Gastrocnemius medialis (tissue), 4 donors: ENCODE measurements around the gene RAB21. TPM values are rescaled to one million over a fixed set of nuclear protein-coding genes. Genes with fewer than 3 reads are reported as not detected.
"Not testable (repeated sequence)": the region's sequence is repeated elsewhere in the genome, so short reads cannot be mapped to it uniquely, and the experiment has no call there.

ENCODE experiments used
- ATAC-seq, 2 donors: fragments of 150-250 bp; one replicate each; pipeline ENCODE4 v1.9.1; 2016
- DNase-seq, 2 donors: peaks; one replicate each; pipeline ENCODE4 v3.0.0-alpha.2; 2019
- H3K27ac ChIP-seq, 4 donors: fragments of 200-600 bp; sonication (generic); 1 replicate in 1 of 4; 2 replicates in 3 of 4; pipeline ENCODE4 v1.5.1; 2016 to 2018; ENCODE audit warnings: mild to moderate bottlenecking in 2 of 4, moderate library complexity in 1 of 4
- H3K27me3 ChIP-seq, 3 donors: fragments of 200-600 bp; sonication (generic) in 2 of 3; 1 replicate in 1 of 3; 2 replicates in 2 of 3; pipeline versions ENCODE4 v1.5.1 to v1.6.0; 2016 to 2019; ENCODE audit warnings: mild to moderate bottlenecking in 1 of 3, moderate library complexity in 1 of 3
- H3K36me3 ChIP-seq, 2 donors: fragments of 200-600 bp; sonication (generic) in 1 of 2; one replicate each; pipeline ENCODE4 v1.5.1; 2017 to 2018
- H3K4me1 ChIP-seq, 2 donors: fragments of 200-600 bp; sonication (generic) in 1 of 2; one replicate each; pipeline ENCODE4 v1.5.1; 2016 to 2017; ENCODE audit warnings: mild to moderate bottlenecking in 2 of 2
- H3K4me3 ChIP-seq, 4 donors: fragments of 200-600 bp; sonication (generic) in 3 of 4; 1 replicate in 1 of 4; 2 replicates in 3 of 4; pipeline ENCODE4 v1.5.1; 2016 to 2019; ENCODE audit warnings: mild to moderate bottlenecking in 2 of 4
- H3K9me3 ChIP-seq, 3 donors: fragments of 200-600 bp; sonication (generic) in 2 of 3; 1 replicate in 1 of 3; 2 replicates in 2 of 3; pipeline ENCODE4 v1.5.1; 2016 to 2019
- CTCF ChIP-seq, 5 experiments: fragments of 450-650 bp in 3 of 5; fragments of 200-600 bp in 2 of 5; sonication (generic) in 2 of 5; IDR thresholded peaks in 4 of 5; conservative IDR thresholded peaks in 1 of 5; 1 replicate in 4 of 5; 2 replicates in 1 of 5; pipeline ENCODE4 v1.5.1; 2016 to 2019; ENCODE audit warnings: antibody characterized with exemption in 5 of 5, mild to moderate bottlenecking in 3 of 5, moderate library complexity in 3 of 5
- POLR2A ChIP-seq, 2 donors: fragments of 450-650 bp; IDR thresholded peaks; one replicate each; pipeline ENCODE4 v1.6.1; 2017; ENCODE audit warnings: antibody characterized with exemption in 2 of 2, mild to moderate bottlenecking in 2 of 2, moderate library complexity in 2 of 2
- in situ Hi-C, 4 donors: fragments of 200-750 bp; cut with MboI; loops; one replicate each; pipeline versions ENCODE4 v1.15.0 to v1.8.0; 2017; ENCODE audit warnings: low sequenced_read_pairs in 4 of 4
- intact Hi-C: fragments of 100-400 bp; cut with DNase I; formaldehyde crosslinking; loops from one replicate; pipeline ENCODE4 v1.15.1; 2023; ENCODE audit warnings: low total_unique reads
- total RNA-seq, 4 donors: library from RNA; depleted of rRNA; stranded (reverse); fragments of >200 nt; gene quantifications; one replicate each; pipeline versions ENCODE4 v1.1.0 to v1.2.3, GENCODE V29; 2016

Gene RAB21
- total RNA-seq, 4 donors from 2014 or later: 17.4 to 75.9 (median 45.7) TPM

DNA sequence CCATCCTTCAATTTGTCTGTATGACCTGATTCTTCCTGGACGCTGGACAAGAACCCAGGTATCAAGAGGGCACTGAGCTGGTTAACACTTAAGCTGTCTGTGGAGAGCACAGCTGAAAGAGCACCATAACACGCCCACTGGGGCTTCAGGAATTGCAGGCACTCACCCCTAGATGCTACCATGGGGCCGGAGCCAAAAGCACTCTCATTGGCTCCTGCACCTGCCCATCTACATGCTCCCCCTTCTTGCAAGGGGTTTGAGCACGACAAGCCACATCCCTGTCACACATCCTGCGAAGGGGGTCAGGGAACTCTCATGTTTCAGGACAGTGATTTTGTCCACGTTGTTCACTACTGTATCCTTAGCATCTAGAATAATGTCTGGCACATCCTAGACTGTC is 49.8 kb downstream of the RAB21 start:
- H3K9me3 ChIP-seq: no peaks in the 10 kb centered on the region
- in situ Hi-C loops: no loop called here
- H3K4me1 ChIP-seq: no peaks in the 10 kb centered on the region
- peaks cover 0 to 5% (median 2%) of the 10 kb centered on the region in 3 donors for H3K27me3 ChIP-seq
- no peak overlapping the region for H3K4me3 ChIP-seq
- no peak for DNase-seq
- no peak for TF ChIP-seq POLR2A (IDR thresholded peaks at IDR 0.05)
- TF ChIP-seq CTCF (IDR thresholded peaks at IDR 0.05 in 4 of 5, conservative IDR thresholded peaks at IDR 0.05 in 1 of 5): no peak
- intact Hi-C loops: no loop called here
- H3K27ac ChIP-seq: no peak overlapping the region
- peak in 1 of 2 donors; percentile 10 for ATAC-seq
- H3K36me3 ChIP-seq: no peaks in the 10 kb centered on the region

DNA sequence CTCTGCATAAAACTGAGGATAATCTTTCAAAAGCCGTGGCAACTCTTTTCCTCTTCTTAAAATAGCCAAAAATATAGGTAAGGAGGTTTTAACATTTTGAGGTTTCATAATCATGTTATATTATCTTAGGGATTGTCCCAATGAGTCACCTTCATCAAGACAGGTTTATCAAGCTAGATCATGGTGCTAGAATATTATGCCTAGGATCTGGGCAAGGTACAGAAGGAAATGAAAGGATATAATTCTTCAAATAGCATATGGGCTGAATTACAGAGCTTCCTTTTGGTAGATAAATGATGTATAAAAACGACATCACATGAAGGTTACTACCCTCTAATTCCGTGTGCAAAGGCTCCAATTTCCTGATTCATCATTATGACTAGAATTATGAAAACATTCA is 56.3 kb downstream of the RAB21 start:
- intact Hi-C loops (no loop called here), in situ Hi-C loops (no loop called here)
- TF ChIP-seq POLR2A (IDR thresholded peaks at IDR 0.05): no peak
- no peak for TF ChIP-seq CTCF (IDR thresholded peaks at IDR 0.05 in 4 of 5, conservative IDR thresholded peaks at IDR 0.05 in 1 of 5)
- Histone ChIP-seq H3K9me3 (no peaks in the 10 kb centered on the region), H3K27me3 (peaks cover 0 to 2% (median 0%) of the 10 kb centered on the region in 3 donors), H3K4me1 (no peaks in the 10 kb centered on the region), H3K4me3 (no peak overlapping the region), H3K27ac (no peak overlapping the region), H3K36me3 (no peaks in the 10 kb centered on the region)
- no peak for ATAC-seq
- no peak for DNase-seq

DNA sequence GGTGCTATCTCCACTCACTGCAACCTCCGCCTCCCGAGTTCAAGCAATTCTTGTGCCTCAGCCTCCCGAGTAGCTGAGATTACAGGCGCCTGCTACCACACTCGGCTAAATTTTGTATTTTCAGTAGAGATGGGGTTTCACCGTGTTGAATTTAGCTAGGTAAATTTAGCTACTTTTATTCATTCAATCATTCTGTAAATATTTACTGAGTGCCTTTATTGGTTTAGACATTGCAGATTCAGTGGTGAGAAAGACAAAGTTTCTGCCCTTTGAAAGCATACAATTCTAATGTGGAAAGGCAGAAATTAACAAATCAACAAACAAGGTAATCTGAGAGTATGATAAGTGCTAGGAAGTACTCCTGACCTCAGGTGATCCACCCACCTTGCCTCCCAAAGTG is 60.6 kb downstream of the RAB21 start:
- H3K27me3 ChIP-seq, H3K27ac ChIP-seq, DNase-seq, H3K9me3 ChIP-seq, ATAC-seq, H3K4me3 ChIP-seq, H3K4me1 ChIP-seq, H3K36me3 ChIP-seq, intact Hi-C loops, in situ Hi-C loops: not testable (repeated sequence)

- intact Hi-C loops, H3K4me3 ChIP-seq, in situ Hi-C loops, ATAC-seq, H3K4me1 ChIP-seq, H3K27ac ChIP-seq, H3K36me3 ChIP-seq, DNase-seq, H3K9me3 ChIP-seq, H3K27me3 ChIP-seq: not testable (repeated sequence)
Observed at GRCh38 chr12:71822088-71822487, 67.4 kb downstream of the RAB21 start.

DNA sequence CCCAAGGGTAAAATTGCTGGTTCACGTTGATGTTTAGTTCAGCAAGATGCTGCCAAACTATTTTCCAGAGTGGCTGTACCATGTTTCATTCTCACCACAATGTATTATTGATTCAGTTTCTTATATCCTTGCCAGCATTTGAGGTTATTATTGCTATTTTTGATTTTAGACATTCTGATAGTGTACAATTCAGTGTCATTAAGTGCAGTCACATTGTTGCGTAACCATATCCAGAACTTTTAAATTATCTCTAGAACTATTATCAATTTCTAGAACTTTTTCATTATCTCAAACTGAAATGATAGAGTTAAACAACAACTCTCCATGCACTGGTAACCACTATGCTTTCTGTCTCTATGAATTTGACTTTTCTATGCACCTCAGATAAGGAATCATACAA is 74.2 kb downstream of the RAB21 start:
- Histone ChIP-seq H3K4me3 (no peak overlapping the region), H3K4me1 (no peaks in the 10 kb centered on the region), H3K9me3 (no peaks in the 10 kb centered on the region), H3K36me3 (no peaks in the 10 kb centered on the region), H3K27ac (no peak overlapping the region), H3K27me3 (no peaks in the 10 kb centered on the region)
- intact Hi-C loops (no loop called here), in situ Hi-C loops (no loop called here)
- no peak for DNase-seq
- ATAC-seq: no peak
- TF ChIP-seq CTCF (IDR thresholded peaks at IDR 0.05 in 4 of 5, conservative IDR thresholded peaks at IDR 0.05 in 1 of 5) (no peak), POLR2A (IDR thresholded peaks at IDR 0.05) (no peak)

DNA sequence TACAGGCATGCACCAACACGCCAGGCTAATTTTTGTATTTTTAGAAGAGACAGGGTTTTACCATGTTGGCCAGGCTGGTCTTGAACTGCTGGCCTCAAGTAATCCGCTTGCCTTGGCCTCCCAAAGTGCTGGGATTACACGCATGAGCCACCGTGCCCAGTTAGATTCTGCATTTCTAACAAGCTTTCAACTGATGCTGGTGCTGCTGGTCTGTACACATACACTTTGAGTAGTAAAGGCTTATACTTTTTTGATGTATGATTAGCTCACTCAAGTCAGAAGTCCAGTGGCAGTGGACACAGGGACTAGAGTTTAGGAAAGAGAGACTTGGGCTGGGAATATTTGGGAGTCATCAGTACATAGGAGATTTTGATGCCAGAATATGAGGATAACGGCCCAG is 82.7 kb downstream of the RAB21 start:
- peaks cover 23 to 24% of the 10 kb centered on the region in 2 donors for H3K4me1 ChIP-seq
- no peak for TF ChIP-seq CTCF (IDR thresholded peaks at IDR 0.05 in 4 of 5, conservative IDR thresholded peaks at IDR 0.05 in 1 of 5)
- no peak for TF ChIP-seq POLR2A (IDR thresholded peaks at IDR 0.05)
- H3K36me3 ChIP-seq: peaks cover 0 to 10% of the 10 kb centered on the region in 2 donors
- no peak overlapping the region for H3K4me3 ChIP-seq
- intact Hi-C loops (no loop called here), in situ Hi-C loops (loop anchor here in 1 of 4 donors (10.0 kb wide), 1 partner anchor 173 kb away; the partner anchor contains the start of genes THAP2 and ZFC3H1)
- ATAC-seq (no peak), DNase-seq (no peak)
- no peak overlapping the region for H3K27ac ChIP-seq
- no peaks in the 10 kb centered on the region for H3K9me3 ChIP-seq
- no peaks in the 10 kb centered on the region for H3K27me3 ChIP-seq
